Activated CD4-positive, alpha-beta T cell treated with anti-CD3 and anti-CD28 coated beads for 24 hours (primary cell): Measurements from ENCODE around the gene LMOD3.

Source experiments
- DNase-seq, 2 donors: peaks; one replicate each; pipeline ENCODE4 v3.0.0-alpha.2; 2020; ENCODE audit warnings: low read depth in 2 of 2

Gene LMOD3

GRCh38 chr3:69122403-69122802 lies at the start of gene LMOD3:
TSS of gene LMOD3 (minus strand) at chr3:69122595. CDS start at chr3:69122386, 209 bp downstream.
- no peak for DNase-seq

- DNase-seq = no peak
Measured at GRCh38 chr3:69172058-69172457, 49.7 kb upstream of the LMOD3 start.

- DNase-seq = no peak
Measured at GRCh38 chr3:69166446-69166845, 44.1 kb upstream of the LMOD3 start.

GRCh38 chr3:69165744-69166143 lies 43.3 kb upstream of the LMOD3 start:
- no peak for DNase-seq

GRCh38 chr3:69164296-69164695 lies 41.9 kb upstream of the LMOD3 start:
- DNase-seq = no peak

- no peak for DNase-seq
Measured at GRCh38 chr3:69162308-69162980, 40.0 kb upstream of the LMOD3 start.

- DNase-seq = peak in 1 of 2 donors; percentile 20
Measured at GRCh38 chr3:69161587-69162307, 39.4 kb upstream of the LMOD3 start.

GRCh38 chr3:69160525-69160924 lies 38.1 kb upstream of the LMOD3 start:
- no peak for DNase-seq

- DNase-seq = no peak
Measured at GRCh38 chr3:69160107-69160506, 37.7 kb upstream of the LMOD3 start.

GRCh38 chr3:69149586-69149985 lies 27.2 kb upstream of the LMOD3 start:
- no peak for DNase-seq

- no peak for DNase-seq
Measured at GRCh38 chr3:69145688-69146087, 23.3 kb upstream of the LMOD3 start.

GRCh38 chr3:69144631-69145245 lies 22.3 kb upstream of the LMOD3 start:
- DNase-seq = no peak

- no peak for DNase-seq
Measured at GRCh38 chr3:69143612-69144011, 21.2 kb upstream of the LMOD3 start.

- DNase-seq = no peak
Measured at GRCh38 chr3:69142797-69143454, 20.5 kb upstream of the LMOD3 start.

GRCh38 chr3:69142090-69142489 lies 19.7 kb upstream of the LMOD3 start:
- no peak for DNase-seq

GRCh38 chr3:69141313-69141712 lies 18.9 kb upstream of the LMOD3 start:
- no peak for DNase-seq

GRCh38 chr3:69137412-69137811 lies 15.0 kb upstream of the LMOD3 start:
- no peak for DNase-seq

GRCh38 chr3:69137005-69137404 lies 14.6 kb upstream of the LMOD3 start:
- no peak for DNase-seq

- no peak for DNase-seq
Measured at GRCh38 chr3:69130689-69131088, 8.3 kb upstream of the LMOD3 start.

GRCh38 chr3:69129531-69129930 lies 7.1 kb upstream of the LMOD3 start:
- no peak for DNase-seq

- DNase-seq = no peak
Measured at GRCh38 chr3:69128509-69128908, 6.1 kb upstream of the LMOD3 start.

GRCh38 chr3:69126999-69127398 lies 4.6 kb upstream of the LMOD3 start:
- DNase-seq = no peak

- DNase-seq = no peak
Measured at GRCh38 chr3:69126216-69126615, 3.8 kb upstream of the LMOD3 start.
